ENCODE results near the gene TMPO.

The TMPO gene

DNA sequence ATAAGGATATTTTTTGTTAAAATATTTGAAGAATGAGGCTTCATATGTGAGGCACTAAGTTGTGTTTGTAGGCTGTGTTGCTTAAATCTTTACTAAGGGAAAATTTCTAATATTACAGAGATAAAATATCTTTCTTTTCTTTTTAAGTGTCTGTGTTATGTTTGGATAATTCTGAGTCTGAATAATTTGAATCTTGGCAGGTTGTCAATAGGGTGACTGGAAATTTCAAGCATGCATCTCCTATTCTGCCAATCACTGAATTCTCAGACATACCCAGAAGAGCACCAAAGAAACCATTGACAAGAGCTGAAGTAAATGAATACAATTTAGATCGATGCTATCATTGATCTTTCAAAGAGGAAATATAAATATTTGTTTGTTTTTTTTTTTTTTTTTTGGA lies 29.4 kb downstream of the TMPO start:
- TF ChIP-seq POLR2AphosphoS5 (IDR thresholded peaks at IDR 0.05; ENCODE audit: low read depth, low read length) = no peak
- TF ChIP-seq SIN3A (IDR thresholded peaks at IDR 0.05; ENCODE audit: borderline replicate concordance, insufficient read depth, low read length) = no peak
- TF ChIP-seq TAF1 (IDR thresholded peaks at IDR 0.05; ENCODE audit: borderline replicate concordance, insufficient read depth, low read length) = no peak
- TF ChIP-seq, protein P1, sequence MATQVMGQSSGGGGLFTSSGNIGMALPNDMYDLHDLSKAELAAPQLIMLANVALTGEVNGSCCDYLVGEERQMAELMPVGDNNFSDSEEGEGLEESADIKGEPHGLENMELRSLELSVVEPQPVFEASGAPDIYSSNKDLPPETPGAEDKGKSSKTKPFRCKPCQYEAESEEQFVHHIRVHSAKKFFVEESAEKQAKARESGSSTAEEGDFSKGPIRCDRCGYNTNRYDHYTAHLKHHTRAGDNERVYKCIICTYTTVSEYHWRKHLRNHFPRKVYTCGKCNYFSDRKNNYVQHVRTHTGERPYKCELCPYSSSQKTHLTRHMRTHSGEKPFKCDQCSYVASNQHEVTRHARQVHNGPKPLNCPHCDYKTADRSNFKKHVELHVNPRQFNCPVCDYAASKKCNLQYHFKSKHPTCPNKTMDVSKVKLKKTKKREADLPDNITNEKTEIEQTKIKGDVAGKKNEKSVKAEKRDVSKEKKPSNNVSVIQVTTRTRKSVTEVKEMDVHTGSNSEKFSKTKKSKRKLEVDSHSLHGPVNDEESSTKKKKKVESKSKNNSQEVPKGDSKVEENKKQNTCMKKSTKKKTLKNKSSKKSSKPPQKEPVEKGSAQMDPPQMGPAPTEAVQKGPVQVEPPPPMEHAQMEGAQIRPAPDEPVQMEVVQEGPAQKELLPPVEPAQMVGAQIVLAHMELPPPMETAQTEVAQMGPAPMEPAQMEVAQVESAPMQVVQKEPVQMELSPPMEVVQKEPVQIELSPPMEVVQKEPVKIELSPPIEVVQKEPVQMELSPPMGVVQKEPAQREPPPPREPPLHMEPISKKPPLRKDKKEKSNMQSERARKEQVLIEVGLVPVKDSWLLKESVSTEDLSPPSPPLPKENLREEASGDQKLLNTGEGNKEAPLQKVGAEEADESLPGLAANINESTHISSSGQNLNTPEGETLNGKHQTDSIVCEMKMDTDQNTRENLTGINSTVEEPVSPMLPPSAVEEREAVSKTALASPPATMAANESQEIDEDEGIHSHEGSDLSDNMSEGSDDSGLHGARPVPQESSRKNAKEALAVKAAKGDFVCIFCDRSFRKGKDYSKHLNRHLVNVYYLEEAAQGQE (IDR thresholded peaks at IDR 0.05; ENCODE audit: insufficient read depth in 1 of 2, low read depth in 2 of 2, low read length in 2 of 2) = no peak
- TF ChIP-seq FOXP2 (optimal IDR thresholded peaks at IDR 0.05; ENCODE audit: borderline replicate concordance, extremely low read depth, extremely low read length, insufficient read depth) = no peak

DNA sequence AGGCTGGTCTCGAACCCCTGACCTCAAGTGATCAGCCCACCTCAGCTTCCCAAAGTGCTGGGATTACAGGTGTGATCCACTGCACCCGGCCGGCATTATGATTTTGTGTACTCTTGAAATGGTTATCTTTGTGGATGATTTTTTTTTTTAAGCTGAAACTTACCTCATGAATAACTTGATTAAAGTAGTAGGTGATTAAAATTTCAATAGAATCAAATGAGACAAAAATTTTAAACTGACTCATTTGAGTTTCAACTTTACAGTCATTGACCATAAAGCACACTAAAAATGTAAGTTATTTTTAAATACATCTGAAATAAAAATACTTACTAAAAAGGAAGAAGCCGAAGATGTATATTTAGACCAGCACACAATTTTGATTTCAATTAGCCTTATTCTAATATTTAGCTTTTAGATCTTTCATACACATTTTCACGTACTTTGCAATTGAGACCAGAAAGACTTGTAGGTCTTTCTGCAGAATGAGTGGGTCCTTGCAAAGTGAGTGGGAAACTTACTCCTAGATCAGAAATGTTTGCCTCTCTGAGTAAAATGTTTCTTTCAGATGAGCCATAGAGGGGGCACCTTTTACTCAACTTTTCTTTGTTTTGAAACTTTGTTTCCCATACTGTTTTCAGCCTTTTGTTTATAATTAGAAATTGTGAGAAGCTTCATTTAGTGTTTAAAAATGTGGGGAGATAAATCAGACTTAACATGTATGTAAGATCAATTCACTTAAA lies 34.2 kb downstream of the TMPO start:
- TF ChIP-seq SIN3A (IDR thresholded peaks at IDR 0.05; ENCODE audit: borderline replicate concordance, insufficient read depth, low read length) (no peak), TAF1 (IDR thresholded peaks at IDR 0.05; ENCODE audit: borderline replicate concordance, insufficient read depth, low read length) (no peak), FOXP2 (optimal IDR thresholded peaks at IDR 0.05; ENCODE audit: borderline replicate concordance, extremely low read depth, extremely low read length, insufficient read depth) (no peak), POLR2AphosphoS5 (IDR thresholded peaks at IDR 0.05; ENCODE audit: low read depth, low read length) (no peak)
- TF ChIP-seq, protein P1 (IDR thresholded peaks at IDR 0.05; ENCODE audit: insufficient read depth in 1 of 2, low read depth in 2 of 2, low read length in 2 of 2) = no peak

DNA sequence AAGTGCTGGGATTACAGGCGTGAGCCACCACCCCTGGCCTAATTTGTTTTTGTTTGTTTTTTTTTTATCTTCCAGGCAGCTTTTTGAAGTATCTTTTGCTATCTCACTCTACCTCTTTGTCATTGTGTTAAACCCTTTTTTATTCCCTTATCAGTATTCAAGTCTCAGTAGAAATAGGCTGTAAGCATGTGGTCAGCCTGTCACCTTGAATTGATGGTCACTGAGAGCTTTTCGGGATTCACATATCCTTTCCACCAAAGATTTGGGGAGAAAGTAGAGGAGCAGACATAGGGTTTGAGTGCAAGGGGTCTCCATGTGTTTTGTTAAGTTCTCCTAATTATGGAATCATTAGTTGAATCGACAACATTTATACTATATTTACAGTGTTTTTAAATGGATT lies 36.4 kb downstream of the TMPO start:
- TF ChIP-seq SIN3A (IDR thresholded peaks at IDR 0.05; ENCODE audit: borderline replicate concordance, insufficient read depth, low read length) (no peak), POLR2AphosphoS5 (IDR thresholded peaks at IDR 0.05; ENCODE audit: low read depth, low read length) (no peak), FOXP2 (optimal IDR thresholded peaks at IDR 0.05; ENCODE audit: borderline replicate concordance, extremely low read depth, extremely low read length, insufficient read depth) (no peak), TAF1 (IDR thresholded peaks at IDR 0.05; ENCODE audit: borderline replicate concordance, insufficient read depth, low read length) (no peak)
- TF ChIP-seq, protein P1 (IDR thresholded peaks at IDR 0.05; ENCODE audit: insufficient read depth in 1 of 2, low read depth in 2 of 2, low read length in 2 of 2) = no peak

DNA sequence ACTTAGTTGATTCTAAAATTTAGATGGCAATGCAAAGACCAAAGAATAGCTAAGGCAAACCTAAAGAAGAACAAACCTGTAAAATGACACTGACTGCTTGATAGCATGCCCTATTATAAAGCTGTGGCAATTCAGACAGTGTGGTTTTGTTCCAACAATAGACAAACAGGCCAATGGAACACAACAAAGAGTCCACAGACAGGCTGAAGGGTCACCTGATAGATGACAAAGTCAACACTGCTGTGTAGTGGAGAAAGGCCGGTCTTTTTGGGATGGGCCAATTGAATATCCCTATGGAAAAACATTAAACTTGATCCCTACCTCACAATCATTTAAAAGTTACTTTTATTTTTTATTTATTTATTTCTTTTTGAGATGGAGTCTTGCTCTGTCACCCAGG lies 44.3 kb downstream of the TMPO start:
- TF ChIP-seq, protein P1 (IDR thresholded peaks at IDR 0.05; ENCODE audit: insufficient read depth in 1 of 2, low read depth in 2 of 2, low read length in 2 of 2) = no peak
- TF ChIP-seq FOXP2 (optimal IDR thresholded peaks at IDR 0.05; ENCODE audit: borderline replicate concordance, extremely low read depth, extremely low read length, insufficient read depth) (no peak), TAF1 (IDR thresholded peaks at IDR 0.05; ENCODE audit: borderline replicate concordance, insufficient read depth, low read length) (no peak), SIN3A (IDR thresholded peaks at IDR 0.05; ENCODE audit: borderline replicate concordance, insufficient read depth, low read length) (no peak), POLR2AphosphoS5 (IDR thresholded peaks at IDR 0.05; ENCODE audit: low read depth, low read length) (no peak)

All from PFSK-1 (cell line).